Fibroblast of gingiva (primary cell): ENCODE measurements around the gene ARMC9.

Experiments
- DNase-seq: peaks from one replicate; pipeline ENCODE4 v3.0.0-alpha.2; 2011; ENCODE audit warnings: low read depth

Gene ARMC9

DNA sequence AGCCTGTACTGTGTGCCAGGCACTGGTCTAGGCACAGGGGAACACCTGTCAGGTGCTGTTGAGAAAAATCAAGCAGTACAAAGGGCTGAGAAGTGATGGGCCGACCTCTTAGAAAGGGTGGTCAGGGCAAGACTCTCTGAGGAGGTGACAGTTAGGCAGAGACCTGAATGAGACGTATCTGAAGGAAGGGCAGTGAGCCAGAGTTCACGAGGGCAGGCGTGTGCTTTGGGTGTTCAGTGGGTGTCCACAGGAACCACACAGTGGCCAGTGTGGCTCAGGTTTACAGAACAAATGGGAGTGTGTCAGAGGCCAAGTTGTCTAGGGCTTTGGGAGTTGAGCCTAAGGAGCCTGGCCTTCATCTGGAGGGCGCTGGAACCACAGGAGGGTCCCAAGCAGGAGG lies 6.2 kb downstream of the ARMC9 start:
- DNase-seq: no peak

DNA sequence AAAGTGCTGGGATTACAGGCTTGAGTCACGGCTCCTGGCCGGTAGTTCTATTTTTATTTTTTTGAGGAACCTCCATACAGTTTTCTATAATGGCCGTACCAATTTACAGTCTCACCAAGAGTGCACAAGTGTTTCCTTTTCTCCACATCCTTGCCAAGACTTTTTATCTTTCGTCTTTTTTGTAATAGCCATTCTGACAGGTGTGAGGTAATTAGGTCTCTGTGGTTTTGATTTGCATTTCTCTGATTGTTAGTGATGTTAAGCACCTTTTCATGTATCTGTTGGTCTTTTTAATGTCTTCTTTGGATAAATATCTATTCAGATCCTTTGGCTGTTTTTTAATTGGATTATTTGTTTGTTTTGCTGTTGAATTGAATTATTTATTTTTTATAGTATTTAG lies 9.3 kb downstream of the ARMC9 start:
- DNase-seq: no peak

DNA sequence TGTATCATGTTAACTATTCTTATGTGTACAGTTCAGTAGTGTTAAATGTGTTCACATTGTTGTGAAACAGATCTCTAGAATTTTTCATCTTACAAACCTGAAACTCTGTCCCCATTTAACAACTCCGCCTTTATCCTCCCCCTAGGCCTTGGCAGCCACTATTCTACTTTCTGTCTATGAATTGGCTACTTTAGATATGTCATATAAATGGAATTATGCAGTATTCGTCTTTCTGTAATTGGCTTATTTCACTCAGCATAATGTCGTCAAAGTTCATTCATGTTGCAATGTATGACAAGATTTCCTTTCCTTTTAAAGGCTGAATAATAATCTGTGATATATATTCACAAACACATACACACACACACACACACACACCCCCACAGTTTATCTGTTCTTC lies 12.4 kb downstream of the ARMC9 start:
- DNase-seq: no peak

DNA sequence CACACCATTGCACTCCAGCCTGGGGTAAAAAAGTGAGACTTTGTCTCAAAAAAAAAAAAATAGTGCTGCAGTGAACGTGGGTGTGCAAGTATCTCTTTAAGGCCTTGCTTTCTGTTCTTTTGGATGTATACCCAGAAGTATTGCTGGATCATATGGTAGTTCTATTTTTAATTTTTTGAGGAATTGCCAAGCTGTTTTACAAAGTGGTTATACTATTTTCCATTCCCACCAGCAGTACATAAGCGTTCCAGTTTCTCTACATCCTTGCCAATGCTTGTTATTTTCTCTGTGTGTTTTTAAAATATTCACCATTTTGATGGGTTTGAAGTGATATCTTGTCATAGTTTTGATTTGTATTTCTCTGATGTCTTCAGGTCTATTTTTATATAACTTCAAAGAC lies 13.1 kb downstream of the ARMC9 start:
- DNase-seq: peak; percentile 18

DNA sequence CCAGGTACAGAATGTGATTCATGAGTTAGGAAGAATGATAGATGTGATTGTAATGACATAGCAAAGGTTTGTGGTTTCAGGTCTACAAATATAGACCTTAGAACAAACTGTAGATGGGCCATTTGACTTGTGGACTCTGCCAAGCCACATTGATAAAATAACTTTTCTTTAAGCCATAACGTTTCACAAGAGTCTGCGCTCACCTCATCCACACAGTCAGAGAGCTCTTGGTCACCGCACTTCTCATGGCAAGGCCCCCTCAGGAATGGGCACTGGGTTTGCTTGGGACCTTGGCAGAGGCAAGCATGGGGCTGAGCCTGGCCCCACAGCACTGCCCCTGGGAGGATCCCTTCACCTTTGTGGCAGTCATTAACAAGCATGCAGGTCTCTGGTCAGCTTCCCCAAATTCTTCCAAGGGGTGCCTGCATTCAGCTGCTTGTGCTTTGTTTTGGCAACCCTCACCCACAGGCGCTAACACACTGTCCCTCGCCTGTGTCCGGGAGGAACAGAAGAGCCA lies 14.0 kb downstream of the ARMC9 start:
- no peak for DNase-seq

DNA sequence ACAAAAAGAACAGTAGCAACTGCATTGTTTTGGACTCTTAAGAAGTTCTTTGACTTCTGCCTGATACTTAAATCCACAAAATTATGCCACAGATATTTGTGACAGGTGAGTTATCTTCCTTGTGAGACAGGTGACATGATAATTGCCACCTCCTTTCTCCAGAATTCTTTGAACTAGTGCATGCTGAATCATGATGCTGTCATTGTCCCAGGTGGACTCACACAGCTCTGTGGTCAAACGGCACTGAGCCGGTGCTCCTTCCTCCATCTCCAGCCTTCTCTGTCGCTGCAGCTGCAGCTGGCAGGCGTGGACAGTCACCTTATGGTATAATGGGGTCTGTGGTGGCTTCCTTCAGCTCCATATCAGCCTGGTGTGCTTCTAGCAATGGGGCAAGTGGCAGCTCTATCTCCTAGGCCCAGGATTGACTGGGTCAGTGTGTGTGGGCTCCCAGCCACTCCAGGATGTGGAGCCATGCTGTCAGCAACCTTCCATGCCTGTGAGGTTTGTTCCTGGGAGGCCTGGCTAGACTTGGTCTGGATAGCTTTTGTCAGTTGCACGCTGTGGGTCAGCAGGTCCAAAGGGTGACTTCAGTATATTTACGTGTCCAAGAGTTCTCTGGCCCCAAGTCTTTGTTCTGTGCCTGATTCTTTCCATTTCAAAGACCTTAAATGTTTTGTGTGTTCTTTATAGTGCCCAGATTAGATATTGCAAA lies 15.7 kb downstream of the ARMC9 start:
- DNase-seq: no peak

DNA sequence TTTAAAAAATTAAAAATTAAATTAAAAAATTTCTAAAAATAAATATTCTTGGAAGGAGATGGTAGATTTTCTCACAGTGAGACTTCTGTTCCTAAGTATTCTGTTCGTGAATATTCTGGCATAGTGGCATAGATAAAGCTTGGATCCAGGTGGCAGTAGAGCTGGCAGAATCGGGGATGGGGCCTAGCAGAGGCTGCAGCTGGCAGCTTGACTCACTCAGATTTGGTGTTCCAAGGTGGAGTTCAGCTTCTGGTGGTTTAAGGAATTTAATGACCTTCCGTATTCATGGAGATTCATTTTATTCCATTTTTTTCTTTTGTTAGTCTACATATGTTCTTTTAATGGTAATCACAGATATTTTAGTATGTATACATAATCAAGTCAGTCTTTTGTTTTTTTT lies 19.9 kb downstream of the ARMC9 start:
- no peak for DNase-seq

DNA sequence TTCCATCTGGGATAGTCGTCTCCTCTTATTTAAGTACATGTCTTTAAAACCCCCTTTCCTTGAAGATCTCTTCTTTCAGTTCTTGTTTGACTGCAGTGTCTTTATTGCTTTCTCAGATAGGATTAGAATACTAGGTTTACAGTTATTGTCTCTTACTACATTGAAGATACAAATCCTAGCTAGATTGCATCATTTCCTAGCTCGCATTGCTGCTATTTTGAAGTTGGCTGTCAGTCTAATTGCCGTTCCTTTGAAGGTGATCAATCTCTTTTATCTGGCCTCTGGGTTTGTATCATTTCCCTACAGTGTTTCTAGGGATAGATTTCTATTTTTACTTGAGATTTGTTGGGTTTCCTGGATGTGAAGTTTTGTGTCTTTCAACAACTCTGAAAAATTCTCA lies 20.9 kb downstream of the ARMC9 start:
- DNase-seq: no peak

DNA sequence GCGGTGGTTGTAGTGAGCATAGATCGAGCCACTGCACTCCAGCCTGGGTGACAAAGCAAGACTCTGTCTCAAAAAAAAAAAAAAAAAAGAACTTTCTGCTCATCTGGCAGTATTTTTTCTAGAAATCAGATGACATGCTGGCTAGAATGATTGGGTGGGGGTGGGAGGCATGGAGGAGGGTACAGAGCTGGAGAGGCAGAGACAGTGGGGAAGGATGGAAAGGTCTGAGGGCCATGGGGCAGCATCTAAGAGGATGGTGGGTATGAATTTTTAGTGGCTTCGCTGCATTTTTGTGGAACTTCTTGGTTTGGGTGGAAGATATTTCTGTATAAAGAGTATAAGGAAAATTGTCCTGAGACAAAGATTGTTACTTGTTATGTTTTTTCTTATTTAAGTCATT lies 23.3 kb downstream of the ARMC9 start:
- DNase-seq: no peak

DNA sequence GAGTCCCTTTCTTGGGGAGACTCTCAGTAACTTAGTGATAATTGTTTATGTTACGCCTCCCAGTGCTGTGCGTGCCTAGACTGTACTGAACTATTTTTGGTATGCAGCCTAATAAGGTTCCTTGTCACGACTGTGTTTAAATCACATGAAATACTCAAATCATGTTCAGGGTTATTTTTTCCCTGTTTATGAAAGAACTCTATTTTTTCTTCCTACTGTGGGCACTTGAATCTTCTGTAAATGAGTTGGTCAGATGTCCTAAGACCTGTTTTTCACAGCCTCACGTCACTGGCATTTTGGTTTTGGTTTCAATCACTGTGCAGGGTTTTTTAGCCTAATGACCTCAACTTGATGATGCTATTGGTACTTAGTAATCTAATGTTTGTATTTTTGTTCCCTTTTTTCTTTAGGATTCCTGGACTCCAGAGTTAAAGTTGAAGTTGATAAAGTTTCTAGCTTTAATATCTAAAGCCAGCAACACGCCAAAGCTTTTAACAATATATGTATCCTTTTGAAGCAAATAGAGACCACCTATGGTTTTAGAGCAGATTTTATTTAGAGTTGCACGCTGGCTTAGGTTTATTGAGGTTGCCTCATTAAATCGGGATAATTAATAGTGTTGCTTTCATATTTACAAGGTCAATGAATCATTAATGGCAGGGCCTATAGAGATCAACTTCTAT lies 24.0 kb downstream of the ARMC9 start:
- peak; percentile 78 for DNase-seq

DNA sequence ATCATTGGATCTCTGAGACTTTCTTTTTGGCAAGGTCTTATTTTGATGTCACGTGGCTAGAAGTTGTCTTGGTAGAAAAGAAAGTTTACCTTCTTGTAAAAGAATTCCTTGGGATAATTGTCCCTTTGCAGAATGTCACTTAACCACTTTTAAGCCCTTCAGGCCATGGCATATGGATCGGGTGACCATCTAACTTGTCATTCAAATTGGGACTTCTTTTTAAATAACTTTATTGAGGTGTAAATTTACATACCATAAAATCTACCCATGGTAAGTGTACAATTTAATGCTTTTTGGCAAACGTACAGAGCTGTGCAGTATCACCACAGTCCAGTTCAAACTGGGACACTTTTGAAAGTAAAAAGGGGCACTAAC lies 24.6 kb downstream of the ARMC9 start:
- DNase-seq: no peak

DNA sequence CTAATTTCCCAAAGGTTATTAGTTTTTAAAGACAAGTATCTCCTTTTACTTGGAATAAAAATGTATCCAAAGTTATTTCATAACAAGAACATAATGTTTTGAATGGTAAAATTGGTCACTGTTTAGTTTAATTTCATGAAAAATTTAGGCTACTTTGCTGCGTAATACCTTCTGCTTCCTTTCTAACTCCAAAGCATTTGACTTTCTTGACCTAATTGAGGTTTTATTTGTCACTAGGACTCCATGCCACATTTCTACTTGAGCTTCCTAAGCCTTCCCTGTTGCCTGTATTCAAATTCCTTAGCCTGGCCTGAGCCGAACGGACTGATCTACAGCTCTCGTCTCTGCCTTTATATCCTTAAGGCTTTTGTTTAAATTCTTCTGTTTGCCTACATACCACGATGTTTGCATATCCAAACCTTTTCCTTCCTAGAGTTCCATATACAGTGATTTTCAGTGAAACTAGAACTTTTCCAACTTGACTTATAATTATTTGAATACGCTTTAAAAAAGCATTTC lies 25.1 kb downstream of the ARMC9 start:
- DNase-seq: no peak

DNA sequence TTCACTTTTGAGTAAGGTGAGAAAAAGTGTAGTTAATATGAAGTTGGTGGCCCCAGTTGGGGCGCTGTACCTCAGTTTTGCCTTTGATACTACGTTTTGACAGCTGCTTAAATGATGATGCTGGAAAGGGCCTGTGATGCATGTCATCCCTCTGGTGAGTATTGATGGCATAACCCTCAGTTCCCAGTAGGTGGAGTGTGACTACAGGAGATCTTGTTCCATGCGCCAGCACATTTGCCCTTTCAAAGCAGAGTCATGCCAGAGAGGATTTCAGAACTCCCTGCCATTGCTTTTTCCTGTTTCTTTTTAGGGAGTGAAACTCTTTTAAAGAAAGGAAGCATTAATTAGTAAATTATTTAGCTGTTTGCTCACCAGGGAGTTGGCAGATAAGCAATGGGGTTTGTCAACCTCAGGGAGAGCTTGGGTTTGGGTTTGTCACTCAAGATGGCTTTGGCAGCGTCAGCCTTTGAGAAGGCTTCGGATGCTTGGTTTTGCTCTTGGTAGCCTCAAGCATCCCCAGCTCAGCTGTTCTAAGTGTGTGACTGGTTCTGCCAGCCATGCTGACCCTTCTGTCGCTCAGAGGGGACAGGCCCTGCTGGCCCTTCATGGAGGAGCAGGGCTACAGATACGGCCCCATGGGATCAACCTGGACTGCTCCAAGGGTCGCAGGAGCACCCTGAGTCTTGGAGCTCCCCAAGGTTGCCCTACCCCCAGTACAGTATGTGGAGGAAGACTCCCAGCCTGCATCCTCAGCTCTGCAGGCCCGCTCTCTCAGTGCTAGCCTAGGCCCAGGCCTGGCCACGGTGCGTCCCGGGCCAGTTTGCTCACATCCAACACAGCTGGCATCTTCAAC lies 29.1 kb downstream of the ARMC9 start:
- peak; percentile 76 for DNase-seq

DNA sequence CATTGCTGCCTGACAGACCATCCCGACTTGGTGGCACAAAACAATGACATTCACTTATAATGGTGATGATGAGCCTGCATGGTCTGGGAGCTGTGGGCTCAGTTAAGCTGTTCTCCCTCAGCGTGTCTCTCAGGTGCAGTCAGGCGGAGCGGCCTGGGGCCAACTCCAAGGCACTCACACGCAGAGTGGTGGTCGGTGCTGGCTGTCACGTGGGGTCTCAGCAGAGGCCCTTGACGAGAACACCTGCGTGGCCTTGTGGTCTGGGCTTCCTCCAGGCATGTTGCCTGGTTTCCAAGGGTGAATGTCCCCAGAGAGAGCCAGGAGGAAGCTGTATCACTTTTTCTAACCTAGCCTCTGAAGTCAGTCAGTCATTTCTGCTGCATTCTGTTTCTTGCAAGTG lies 29.8 kb downstream of the ARMC9 start:
- DNase-seq: no peak

DNA sequence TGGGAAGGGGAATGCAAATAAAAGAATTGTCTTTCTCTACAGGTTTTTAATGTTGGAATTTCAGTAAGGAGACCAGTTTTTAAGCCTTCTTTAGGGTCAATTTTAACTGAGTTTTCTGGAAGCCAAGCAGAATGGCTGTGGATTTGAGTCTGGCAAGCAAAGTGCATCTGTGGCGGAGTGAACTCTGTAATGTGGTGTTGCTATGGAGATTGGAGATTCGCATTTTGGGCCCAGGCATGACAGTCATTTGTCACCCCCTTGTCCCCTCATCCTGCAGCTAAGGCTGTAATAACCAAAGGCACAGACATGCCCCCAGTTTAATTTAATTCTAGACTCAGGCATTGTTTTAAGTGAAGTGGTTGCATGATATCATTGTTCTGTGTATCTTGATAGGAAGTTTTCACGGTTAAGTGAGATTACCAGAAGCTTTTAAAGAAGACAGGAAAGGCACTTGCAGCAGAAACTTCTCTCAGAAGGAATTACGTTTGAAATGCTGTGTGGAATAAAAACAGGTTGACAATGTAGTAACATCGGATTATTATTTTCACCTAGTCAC lies 30.6 kb downstream of the ARMC9 start:
- no peak for DNase-seq

DNA sequence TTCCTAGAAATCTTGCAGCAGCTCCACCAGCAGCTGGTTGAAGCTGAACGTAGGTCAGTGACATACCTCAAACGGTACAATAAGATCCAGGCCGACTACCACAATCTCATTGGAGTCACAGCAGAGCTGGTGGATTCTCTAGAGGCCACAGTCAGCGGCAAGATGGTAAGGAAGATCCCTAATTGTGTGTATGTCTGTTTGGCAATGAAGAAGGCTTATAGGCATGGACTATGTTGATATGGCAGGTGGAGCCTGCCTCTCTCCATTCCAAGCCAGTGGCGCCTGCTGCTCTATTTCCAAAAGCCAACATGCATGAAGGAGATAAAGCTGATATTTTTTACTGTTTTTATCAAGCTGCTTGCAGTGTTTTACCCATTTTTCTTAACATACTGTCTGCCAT lies 36.8 kb downstream of the ARMC9 start:
- no peak for DNase-seq

DNA sequence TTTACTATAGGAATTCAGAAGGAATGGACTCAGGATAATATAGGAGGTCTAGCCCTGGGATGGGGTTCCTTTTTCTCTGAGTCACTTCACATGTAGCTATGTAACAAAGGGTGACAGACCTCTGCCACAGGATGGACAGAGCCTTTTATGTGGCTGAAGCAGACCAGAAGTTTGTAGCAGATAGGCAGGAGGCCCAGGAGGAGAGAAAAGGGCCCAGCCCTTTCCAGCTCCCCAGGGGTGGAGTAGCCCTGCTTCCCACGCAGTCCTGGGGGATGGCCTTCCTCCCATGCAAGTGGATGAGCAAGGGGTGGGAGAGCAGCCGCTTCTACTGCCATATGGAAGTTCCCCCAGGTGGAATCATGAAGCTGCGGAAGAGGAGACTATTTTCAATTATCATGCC lies 40.3 kb downstream of the ARMC9 start:
- DNase-seq: no peak

DNA sequence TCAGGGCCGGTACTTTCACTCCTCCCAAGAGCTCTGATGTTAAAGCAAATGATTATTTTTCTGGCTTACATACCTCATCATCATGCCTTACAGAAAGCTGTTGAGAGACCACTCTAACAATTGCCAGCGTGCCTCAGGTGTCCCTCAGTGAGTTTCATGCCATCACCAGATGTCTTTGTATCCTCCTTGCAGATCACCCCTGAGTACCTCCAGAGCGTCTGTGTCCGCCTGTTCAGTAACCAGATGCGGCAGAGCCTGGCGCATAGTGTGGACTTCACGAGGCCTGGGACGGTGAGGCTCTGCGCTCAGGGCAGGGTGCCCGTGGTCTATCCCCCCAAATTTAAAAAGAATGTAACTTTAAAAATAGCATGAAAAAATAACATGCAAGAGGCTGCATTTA lies 41.3 kb downstream of the ARMC9 start:
- DNase-seq: no peak

DNA sequence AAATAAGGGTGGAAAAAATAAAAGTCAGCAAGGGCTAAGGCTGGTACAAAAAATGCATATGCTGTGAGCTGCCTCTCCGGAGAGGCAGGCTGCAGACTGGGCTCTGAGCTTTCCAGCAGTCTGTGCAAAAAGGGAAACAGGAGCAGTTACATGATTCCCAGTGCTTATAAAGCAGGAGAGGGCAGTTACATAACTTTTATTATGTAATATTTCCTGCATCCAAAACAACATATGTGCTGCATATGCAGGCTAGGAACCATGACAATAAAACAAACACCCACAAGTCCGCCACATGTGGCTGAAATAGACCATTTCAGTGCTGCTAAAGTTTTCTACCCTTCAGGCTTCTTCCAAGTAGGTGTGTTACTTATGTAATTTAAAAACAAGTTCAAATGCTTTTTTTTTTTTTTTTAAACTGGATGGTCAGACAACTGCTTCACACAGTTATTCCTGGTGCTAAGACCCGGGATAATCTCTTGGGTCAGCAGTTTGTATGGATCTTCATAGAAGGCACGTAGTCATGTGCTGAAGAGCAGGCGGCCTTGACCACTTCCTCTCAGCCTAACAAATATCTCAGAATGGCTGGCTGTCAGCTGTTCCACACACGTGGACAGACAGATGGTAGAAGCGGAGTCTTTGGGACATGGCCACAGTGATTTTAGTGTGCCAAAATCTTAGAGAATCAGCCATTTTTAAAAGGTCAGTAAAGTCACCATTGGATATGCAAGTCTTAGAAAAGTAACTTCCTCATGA lies 43.5 kb downstream of the ARMC9 start:
- DNase-seq: peak; percentile 27

DNA sequence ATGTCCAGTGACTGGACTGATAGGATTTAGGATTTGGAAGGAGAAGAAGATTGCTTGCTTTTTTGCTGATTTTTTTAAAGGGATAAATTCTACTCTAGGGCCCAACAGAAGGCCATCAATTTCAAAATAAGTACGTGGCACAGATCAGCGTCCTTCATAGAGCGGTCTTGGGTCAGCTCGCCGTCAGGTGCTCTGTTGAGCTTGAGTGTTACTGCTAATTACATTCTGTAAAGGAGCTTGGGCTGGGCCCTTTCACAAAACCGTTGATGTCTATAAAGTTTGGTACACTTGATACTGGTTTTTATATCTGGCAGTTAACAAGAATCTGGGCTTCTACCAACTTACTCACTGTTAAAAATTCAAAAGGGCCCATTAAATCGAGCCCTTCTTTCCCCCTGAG lies 45.4 kb downstream of the ARMC9 start:
- DNase-seq: no peak

DNA sequence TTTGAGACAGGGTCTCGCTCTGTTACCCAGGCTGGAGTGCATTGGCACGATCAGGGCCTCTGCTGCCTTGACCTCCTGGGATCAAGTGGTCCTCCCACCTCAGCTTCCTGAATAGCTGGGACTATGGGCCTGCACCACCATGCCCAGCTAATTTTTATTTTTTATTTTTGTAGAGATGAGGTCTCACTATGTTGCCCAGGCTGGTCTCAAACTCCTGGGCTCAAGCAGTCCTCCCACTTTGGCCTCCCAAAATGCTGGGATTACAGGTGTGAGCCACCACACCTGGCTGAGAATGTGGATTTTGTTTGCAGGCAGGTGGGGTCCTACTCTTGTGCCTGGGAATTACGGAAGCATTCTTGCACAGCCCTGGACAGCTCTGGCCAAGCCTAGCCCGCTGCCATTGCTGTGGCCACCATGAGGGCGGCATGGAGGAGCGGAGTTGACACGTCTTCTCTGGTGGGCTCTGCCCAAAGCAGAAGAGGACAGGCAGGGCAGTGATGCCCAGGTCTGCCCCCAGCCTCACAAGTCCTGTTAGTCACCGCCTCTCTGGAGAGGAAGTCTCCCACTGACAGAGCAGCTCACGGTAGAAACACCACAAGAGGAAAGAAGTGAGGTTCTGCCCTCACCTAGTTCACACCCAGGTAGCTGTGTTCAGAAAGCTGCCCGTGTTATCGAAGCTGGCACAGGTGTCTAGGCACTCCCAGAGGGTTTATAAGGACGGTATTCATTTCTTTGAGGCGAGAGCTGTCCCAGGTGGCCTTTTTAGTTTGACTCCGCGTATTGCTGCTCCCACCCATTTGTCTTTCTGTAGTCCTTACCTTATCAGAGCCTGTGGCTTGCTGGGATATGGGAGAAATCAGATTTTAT lies 46.2 kb downstream of the ARMC9 start:
- DNase-seq: no peak
